HCT116 (cell line): ENCODE results near the gene LRCH4. TPM values are rescaled to one million over a fixed set of nuclear protein-coding genes. Genes with fewer than 3 reads are reported as not detected.

Experiments
- ATAC-seq: fragments of 200-7000 bp; cut with Tn5 transposase; 2 replicates; pipeline ENCODE4 v1.9.1; 2020; ENCODE audit warnings: mild to moderate bottlenecking, moderate library complexity
- BruUV-seq: library from RNA; stranded (reverse); fragments of 400-500 nt; replicated peaks from 2 replicates; lab custom pipeline; 2021; lab: Mats Ljungman, UMichigan
- CTCF ChIA-PET: fragments of 300-600 bp; sonication (Branson Sonifier 250); formaldehyde crosslinking; loops from one replicate; lab custom pipeline; 2021; ENCODE audit warnings: antibody characterized with exemption; lab: Charles Lee
- POLR2A ChIA-PET: fragments of 300-600, 350-600 bp; sonication (Branson Sonifier 250); formaldehyde crosslinking; loops from one replicate; lab custom pipeline; 2021; ENCODE audit warnings: antibody characterized with exemption; lab: Charles Lee
- RAD21 ChIA-PET, 2 experiments: fragments of 300-600 bp; sonication (Branson Sonifier 250); formaldehyde crosslinking; loops; one replicate each; lab custom pipeline; 2023; ENCODE audit warnings: low total read pairs in 2 of 2; ENCODE audit not compliant: uncharacterized antibody in 2 of 2, unreplicated experiment in 2 of 2, low non-redundant PET in 1 of 2; lab: Charles Lee
- DNase-seq: peaks from one replicate; pipeline ENCODE4 v3.0.0-alpha.2; 2010; ENCODE audit warnings: low read depth, low spot score
- H2AFZ ChIP-seq: fragments of 200-600 bp; shearing (Covaris generic), sonication (generic); 2 replicates; pipeline ENCODE4 v1.6.1; 2017; ENCODE audit warnings: low read depth, mixed run types, mixed read lengths, antibody characterized with exemption, low read length; ENCODE audit not compliant: poor library complexity, severe bottlenecking
- H3K27ac ChIP-seq: 2 replicates; pipeline ENCODE4 v1.5.1; 2012; ENCODE audit warnings: low read depth, low read length
- H3K27me3 ChIP-seq: fragments of 200-600 bp; sonication (generic); 2 replicates; pipeline ENCODE4 v1.6.1; 2016; ENCODE audit warnings: mixed run types, low read length, mixed read lengths; ENCODE audit not compliant: insufficient read depth
- H3K36me3 ChIP-seq, 2 experiments: fragments of 200-500 bp in 1 of 2; fragments of 200-600 bp in 1 of 2; sonication (Bioruptor generic) in 1 of 2; sonication (generic) in 1 of 2; 2 replicates each; pipeline versions ENCODE4 v1.5.1 to v1.6.1; 2014 to 2016; ENCODE audit warnings: low read length in 2 of 2, inconsistent platforms in 1 of 2, mixed read lengths in 1 of 2, mixed run types in 1 of 2; ENCODE audit not compliant: insufficient read depth in 2 of 2, control insufficient read depth in 1 of 2
- H3K4me1 ChIP-seq, 2 experiments: fragments of 200-600 bp in 1 of 2; sonication (generic) in 1 of 2; 2 replicates each; pipeline versions ENCODE4 v1.5.1 to v1.6.1; 2012 to 2017; ENCODE audit warnings: low read length in 2 of 2, inconsistent platforms in 1 of 2, mild to moderate bottlenecking in 1 of 2, mixed read lengths in 1 of 2, mixed run types in 1 of 2, moderate library complexity in 1 of 2; ENCODE audit not compliant: insufficient read depth in 2 of 2, control insufficient read depth in 1 of 2
- H3K4me2 ChIP-seq: fragments of 200-600 bp; sonication (generic); 2 replicates; pipeline ENCODE4 v1.6.1; 2017; ENCODE audit warnings: mixed run types, low read length, mixed read lengths
- H3K4me3 ChIP-seq, 2 experiments: fragments of 200-600 bp in 1 of 2; sonication (generic) in 1 of 2; replicated peaks in 1 of 2; 2 replicates each; pipeline ENCODE4 v1.5.1; 2011 to 2016; ENCODE audit warnings: low read length in 2 of 2, control low read depth in 1 of 2, low read depth in 1 of 2, mild to moderate bottlenecking in 1 of 2, mixed read lengths in 1 of 2, mixed run types in 1 of 2
- H3K79me2 ChIP-seq: fragments of 200-600 bp; sonication (generic); 2 replicates; pipeline ENCODE4 v1.6.1; 2017; ENCODE audit warnings: mild to moderate bottlenecking, mixed run types, low read length, moderate library complexity, mixed read lengths; ENCODE audit not compliant: insufficient read depth
- H3K9ac ChIP-seq: fragments of 200-600 bp; sonication (generic); 2 replicates; pipeline ENCODE4 v1.6.1; 2016; ENCODE audit warnings: low read length, mixed read lengths
- H3K9me2 ChIP-seq: fragments of 200-600 bp; sonication (generic), shearing (Covaris generic); 2 replicates; pipeline ENCODE4 v1.6.1; 2017; ENCODE audit warnings: mixed run types, mild to moderate bottlenecking, moderate library complexity; ENCODE audit not compliant: insufficient read depth
- H3K9me3 ChIP-seq, 2 experiments: fragments of 200-500 bp in 1 of 2; fragments of 200-600 bp in 1 of 2; sonication (Bioruptor generic) in 1 of 2; sonication (generic) in 1 of 2; 2 replicates each; pipeline ENCODE4 v1.6.1; 2014 to 2017; ENCODE audit warnings: low read length in 2 of 2, mixed read lengths in 2 of 2, inconsistent platforms in 1 of 2, low read depth in 1 of 2, mild to moderate bottlenecking in 1 of 2, mixed run types in 1 of 2, moderate library complexity in 1 of 2; ENCODE audit not compliant: control insufficient read depth in 1 of 2, insufficient read depth in 1 of 2
- H4K20me1 ChIP-seq: fragments of 200-600 bp; sonication (generic), shearing (Covaris generic); 2 replicates; pipeline ENCODE4 v1.6.1; 2017; ENCODE audit warnings: mixed run types, mild to moderate bottlenecking, moderate library complexity; ENCODE audit not compliant: insufficient read depth
- CBX3 ChIP-seq: IDR thresholded peaks from 2 replicates; pipeline ENCODE4 v1.6.1; 2012; ENCODE audit warnings: low read depth
- CTCF ChIP-seq, 3 experiments: fragments of 200-600 bp in 1 of 3; sonication (generic) in 1 of 3; IDR thresholded peaks in 2 of 3; conservative IDR thresholded peaks in 1 of 3; 2 replicates each; pipeline ENCODE4 v1.5.1; 2012 to 2017; ENCODE audit warnings: low read depth in 2 of 3, low read length in 2 of 3, antibody characterized with exemption in 1 of 3, borderline replicate concordance in 1 of 3, control low read depth in 1 of 3, mild to moderate bottlenecking in 1 of 3, mixed read lengths in 1 of 3, mixed run types in 1 of 3, moderate library complexity in 1 of 3; ENCODE audit not compliant: insufficient read depth in 1 of 3
- ELF1 ChIP-seq: IDR thresholded peaks from 2 replicates; pipeline ENCODE4 v1.6.1; 2012; ENCODE audit warnings: low read depth, borderline replicate concordance
- EZH2phosphoT487 ChIP-seq: fragments of 200-600 bp; IDR thresholded peaks from 2 replicates; pipeline ENCODE4 v1.6.1; 2018; ENCODE audit warnings: antibody characterized with exemption, borderline replicate concordance
- MAX ChIP-seq: IDR thresholded peaks from 2 replicates; pipeline ENCODE4 v1.6.1; 2012
- POLR2AphosphoS5 ChIP-seq: IDR thresholded peaks from 2 replicates; pipeline ENCODE4 v1.6.1; 2011; ENCODE audit warnings: mild to moderate bottlenecking, low read depth, low read length, moderate library complexity
- RAD21 ChIP-seq: IDR thresholded peaks from 2 replicates; pipeline ENCODE4 v1.6.1; 2012; ENCODE audit warnings: low read depth, mild to moderate bottlenecking
- SP1 ChIP-seq: IDR thresholded peaks from 2 replicates; pipeline ENCODE4 v1.6.1; 2012; ENCODE audit warnings: low read depth
- TCF7L2 ChIP-seq: IDR thresholded peaks from 2 replicates; pipeline ENCODE4 v1.7.0; 2011; ENCODE audit warnings: borderline replicate concordance, inconsistent platforms; ENCODE audit not compliant: insufficient read depth, insufficient read length; ENCODE audit errors: extremely low read depth
- YY1 ChIP-seq: IDR thresholded peaks from 2 replicates; pipeline ENCODE4 v1.6.1; 2011; ENCODE audit warnings: low read length, low read depth, moderate library complexity, mild to moderate bottlenecking; ENCODE audit not compliant: insufficient replicate concordance; ENCODE audit errors: extremely low read depth
- intact Hi-C: fragments of 100-400 bp; cut with micrococcal nuclease; formaldehyde crosslinking; loops from 2 replicates; pipeline ENCODE4 v1.10.0; 2022
- total RNA-seq: library from RNA; stranded (reverse); gene quantifications from one replicate; pipeline ENCODE4 v1.2.1, GENCODE V29; 2021; ENCODE audit not compliant: unreplicated experiment

The LRCH4 gene
- total RNA-seq, 1 experiment from 2014 or later: 47.9 TPM

- TF ChIP-seq SP1 (no peak), TCF7L2 (no peak), YY1 (no peak)
- TF ChIP-seq, all 23 proteins: peak for 0
Measured at GRCh38 chr7:100627238-100627549, 41.3 kb upstream of the LRCH4 start (continued).

- ChIA-PET POLR2A (interaction anchor here (0.8 to 1.2 kb wide), 3 partner anchors 14 to 20 kb away, joined by 3 read pairs; partner anchors contain the start of gene MOSPD3), RAD21 (interaction anchor here in 1 of 2 experiments (1.3 kb wide), 1 partner anchor 14 kb away, joined by 3 read pairs; the partner anchor contains the start of gene MOSPD3), CTCF (interaction anchor here (1.2 kb wide), 1 partner anchor 9 kb away, joined by 3 read pairs; no protein-coding TSS in a partner anchor)
- H2AFZ ChIP-seq: no peak overlapping the region
- peaks cover 5% of the 10 kb centered on the region; the same call in 1 of the 2 replicates for H3K79me2 ChIP-seq
- intact Hi-C loops: no loop called here
- H3K36me3 ChIP-seq: no peaks in the 10 kb centered on the region
- ATAC-seq (peak; percentile 95), DNase-seq (peak; percentile 63)
- no peaks in the 10 kb centered on the region for H3K9me3 ChIP-seq
- peak overlapping the region; percentile 96 for H3K9ac ChIP-seq
- H3K4me3 ChIP-seq: peak overlapping the region; percentile 69 to 89
- peak; percentile 94 for TF ChIP-seq POLR2AphosphoS5
- TF ChIP-seq MAX: no peak
- TF ChIP-seq ELF1: no peak
- TF ChIP-seq RAD21: no peak
- TF ChIP-seq CTCF (IDR thresholded peaks at IDR 0.05 in 2 of 3, conservative IDR thresholded peaks at IDR 0.05 in 1 of 3; ENCODE audit: borderline replicate concordance in 1 of 3, insufficient read depth in 1 of 3, low read depth in 2 of 3, low read length in 2 of 3): no peak
- TF ChIP-seq CBX3: no peak
- TF ChIP-seq EZH2phosphoT487: no peak
- peak overlapping the region; percentile 70 for H3K27ac ChIP-seq
- H3K4me2 ChIP-seq: peak overlapping the region; percentile 100
- BruUV-seq: TSS peak; percentile 75
- no peaks in the 10 kb centered on the region for H3K27me3 ChIP-seq
- H3K9me2 ChIP-seq: no peaks in the 10 kb centered on the region
- peaks cover 0 to 18% of the 10 kb centered on the region in 2 experiments; a peak in 3 of 4 replicates for H3K4me1 ChIP-seq
- H4K20me1 ChIP-seq: no peaks in the 10 kb centered on the region
Measured at GRCh38 chr7:100626530-100627237, 40.8 kb upstream of the LRCH4 start.
